Colonic mucosa (tissue), 4 donors: ENCODE measurements around the gene ST3GAL6. TPM values are rescaled to one million over a fixed set of nuclear protein-coding genes. Genes with fewer than 3 reads are reported as not detected.

Experiments used
- DNase-seq: peaks from one replicate; pipeline ENCODE4 v3.0.0-alpha.2; 2020
- H3K27ac ChIP-seq: fragments of 200-600 bp; one replicate; pipeline ENCODE4 v1.8.0; 2021
- H3K27me3 ChIP-seq: fragments of 200-600 bp; one replicate; pipeline ENCODE4 v1.8.0; 2021
- H3K36me3 ChIP-seq: fragments of 200-600 bp; one replicate; pipeline ENCODE4 v1.8.0; 2021
- H3K4me1 ChIP-seq: fragments of 200-600 bp; one replicate; pipeline ENCODE4 v1.8.0; 2021; ENCODE audit warnings: mild to moderate bottlenecking
- H3K4me3 ChIP-seq: fragments of 200-600 bp; one replicate; pipeline ENCODE4 v1.8.0; 2021
- H3K9ac ChIP-seq, 2 donors: one replicate each; pipeline ENCODE4 v1.7.0; 2013; ENCODE audit warnings: control low read depth in 2 of 2, low read depth in 2 of 2, low read length in 2 of 2
- H3K9me3 ChIP-seq: fragments of 200-600 bp; one replicate; pipeline ENCODE4 v1.8.0; 2021
- intact Hi-C: fragments of 100-400 bp; cut with DNase I; formaldehyde crosslinking; loops from one replicate; pipeline ENCODE4 v1.14.1; 2022
- total RNA-seq, 2 donors: library from RNA; stranded (reverse); fragmentation: NEBNext Ultra II Directional in 1 of 2; extraction: Animal tissue kit (Norgen Biotek cat#: 25700) in 1 of 2; gene quantifications; one replicate each; pipeline ENCODE4 v1.2.1, GENCODE V29; 2021
- TF ChIP-seq, protein P1 (sequence below): fragments of 200-600 bp; IDR thresholded peaks from one replicate; pipeline ENCODE4 v1.8.0; 2022; ENCODE audit warnings: antibody characterized with exemption, mild to moderate bottlenecking
- donor health status: healthy.
- donor health status: DM: no; HTN: no; CAD: no.
- donor health status: DM: no; HTN: no; CAD: no.

ST3GAL6 gene
- total RNA-seq, 2 donors from 2014 or later = 2.3 to 2.5 TPM

DNA sequence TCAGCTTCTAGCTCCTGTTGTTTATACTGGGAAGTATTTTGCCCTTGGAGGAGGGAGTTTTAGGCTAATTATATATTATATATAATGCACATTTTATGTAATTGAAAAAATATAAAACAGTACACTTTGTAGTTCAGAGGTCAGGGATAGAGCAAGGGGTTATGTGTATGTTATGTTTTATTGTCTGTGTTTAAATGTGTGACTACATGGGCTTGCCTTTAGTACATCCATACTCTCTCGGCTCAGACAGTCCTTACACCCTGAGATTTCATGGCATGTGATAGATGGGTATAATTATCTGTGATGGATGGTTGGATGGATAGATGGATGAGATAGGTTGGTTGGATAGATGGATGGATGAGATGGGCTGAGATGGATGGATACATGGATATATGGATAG lies 17.4 kb upstream of the ST3GAL6 start:
- Histone ChIP-seq H3K27ac (no peak overlapping the region), H3K9me3 (no peaks in the 10 kb centered on the region), H3K9ac (no peak overlapping the region), H3K27me3 (no peaks in the 10 kb centered on the region), H3K4me1 (no peaks in the 10 kb centered on the region), H3K4me3 (no peak overlapping the region), H3K36me3 (no peaks in the 10 kb centered on the region)
- DNase-seq = no peak
- TF ChIP-seq, protein P1, sequence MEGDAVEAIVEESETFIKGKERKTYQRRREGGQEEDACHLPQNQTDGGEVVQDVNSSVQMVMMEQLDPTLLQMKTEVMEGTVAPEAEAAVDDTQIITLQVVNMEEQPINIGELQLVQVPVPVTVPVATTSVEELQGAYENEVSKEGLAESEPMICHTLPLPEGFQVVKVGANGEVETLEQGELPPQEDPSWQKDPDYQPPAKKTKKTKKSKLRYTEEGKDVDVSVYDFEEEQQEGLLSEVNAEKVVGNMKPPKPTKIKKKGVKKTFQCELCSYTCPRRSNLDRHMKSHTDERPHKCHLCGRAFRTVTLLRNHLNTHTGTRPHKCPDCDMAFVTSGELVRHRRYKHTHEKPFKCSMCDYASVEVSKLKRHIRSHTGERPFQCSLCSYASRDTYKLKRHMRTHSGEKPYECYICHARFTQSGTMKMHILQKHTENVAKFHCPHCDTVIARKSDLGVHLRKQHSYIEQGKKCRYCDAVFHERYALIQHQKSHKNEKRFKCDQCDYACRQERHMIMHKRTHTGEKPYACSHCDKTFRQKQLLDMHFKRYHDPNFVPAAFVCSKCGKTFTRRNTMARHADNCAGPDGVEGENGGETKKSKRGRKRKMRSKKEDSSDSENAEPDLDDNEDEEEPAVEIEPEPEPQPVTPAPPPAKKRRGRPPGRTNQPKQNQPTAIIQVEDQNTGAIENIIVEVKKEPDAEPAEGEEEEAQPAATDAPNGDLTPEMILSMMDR = no peak
- intact Hi-C loops = no loop called here

DNA sequence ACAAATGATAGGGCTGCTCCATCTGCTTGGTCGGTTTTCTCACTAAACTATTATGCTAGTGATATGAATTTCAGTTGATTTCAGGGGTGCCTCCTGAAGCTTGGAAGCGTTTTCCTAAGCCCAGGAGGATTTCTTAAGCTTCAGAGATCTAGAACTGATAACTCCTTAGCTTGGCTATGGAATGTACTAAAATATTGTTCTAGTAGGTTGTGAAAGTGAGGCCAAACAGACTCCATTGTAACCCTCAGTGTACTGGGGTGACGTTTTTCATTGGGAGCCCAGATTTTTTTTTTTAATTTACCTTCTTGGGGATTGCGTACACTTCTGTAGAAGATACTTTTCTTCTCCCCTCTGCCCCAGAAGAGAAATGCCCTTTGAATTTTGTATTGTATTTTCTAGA lies 17.0 kb upstream of the ST3GAL6 start:
- Histone ChIP-seq H3K27me3 (no peaks in the 10 kb centered on the region), H3K4me3 (no peak overlapping the region), H3K36me3 (no peaks in the 10 kb centered on the region), H3K4me1 (no peaks in the 10 kb centered on the region), H3K9me3 (no peaks in the 10 kb centered on the region), H3K9ac (no peak overlapping the region), H3K27ac (no peak overlapping the region)
- intact Hi-C loops = no loop called here
- TF ChIP-seq, protein P1 = no peak
- DNase-seq = no peak

DNA sequence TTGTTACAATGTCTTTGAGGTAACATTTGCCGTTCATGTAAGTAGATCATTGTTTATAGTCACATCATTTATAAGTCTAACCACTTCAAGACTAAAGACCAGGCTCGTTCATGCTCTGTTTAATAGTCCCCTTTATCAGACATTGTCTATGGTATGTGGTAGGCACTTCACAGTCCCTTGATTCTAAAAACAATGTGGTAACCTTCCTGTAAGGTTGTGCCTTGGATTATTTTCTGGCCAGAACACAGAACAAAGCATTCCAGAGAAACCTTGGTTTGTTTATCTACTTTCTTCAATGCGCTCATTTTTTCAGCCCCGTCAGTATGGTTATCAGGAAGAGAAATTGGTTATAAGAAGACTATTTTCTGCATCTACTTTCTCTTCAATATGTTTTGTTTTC lies 16.3 kb upstream of the ST3GAL6 start:
- no peaks in the 10 kb centered on the region for H3K4me1 ChIP-seq
- TF ChIP-seq, protein P1 = no peak
- H3K27ac ChIP-seq = no peak overlapping the region
- no peaks in the 10 kb centered on the region for H3K36me3 ChIP-seq
- no peaks in the 10 kb centered on the region for H3K27me3 ChIP-seq
- no peaks in the 10 kb centered on the region for H3K9me3 ChIP-seq
- no peak overlapping the region for H3K4me3 ChIP-seq
- no peak for DNase-seq
- intact Hi-C loops = no loop called here
- no peak overlapping the region for H3K9ac ChIP-seq

DNA sequence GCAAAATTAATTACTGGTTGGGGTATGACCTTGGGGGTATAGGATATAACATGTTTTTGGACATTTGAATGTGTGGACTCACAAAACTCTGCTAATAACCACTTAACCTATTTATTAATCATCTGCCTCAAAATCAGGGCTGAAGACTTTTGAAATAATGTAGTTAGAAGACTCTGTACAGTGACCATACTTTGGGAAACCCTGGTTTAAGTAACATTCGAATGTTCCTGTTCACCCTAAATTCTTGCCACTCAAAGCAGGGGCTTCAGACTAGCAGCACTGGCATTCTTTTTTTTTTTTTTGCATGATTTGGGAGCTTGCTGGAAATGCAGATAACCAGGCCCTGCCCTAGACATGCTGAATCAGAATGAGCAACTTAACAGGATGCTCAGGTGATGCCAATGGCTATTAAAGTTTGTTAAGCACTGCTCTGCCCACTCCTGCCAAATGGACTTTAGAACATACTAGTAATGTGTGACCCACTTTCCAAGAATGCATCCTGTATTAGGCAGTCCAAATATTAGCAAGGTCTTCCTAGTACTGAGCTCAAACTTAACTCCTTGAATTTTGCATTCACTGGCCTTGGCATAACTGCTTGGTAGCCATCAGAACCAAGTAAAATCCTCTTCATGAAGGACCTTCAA lies 12.7 kb upstream of the ST3GAL6 start:
- Histone ChIP-seq H3K27me3 (no peaks in the 10 kb centered on the region), H3K27ac (no peak overlapping the region), H3K4me3 (no peak overlapping the region), H3K36me3 (no peaks in the 10 kb centered on the region), H3K9ac (no peak overlapping the region), H3K4me1 (no peaks in the 10 kb centered on the region), H3K9me3 (no peaks in the 10 kb centered on the region)
- TF ChIP-seq, protein P1 = no peak
- DNase-seq = no peak
- intact Hi-C loops = no loop called here

DNA sequence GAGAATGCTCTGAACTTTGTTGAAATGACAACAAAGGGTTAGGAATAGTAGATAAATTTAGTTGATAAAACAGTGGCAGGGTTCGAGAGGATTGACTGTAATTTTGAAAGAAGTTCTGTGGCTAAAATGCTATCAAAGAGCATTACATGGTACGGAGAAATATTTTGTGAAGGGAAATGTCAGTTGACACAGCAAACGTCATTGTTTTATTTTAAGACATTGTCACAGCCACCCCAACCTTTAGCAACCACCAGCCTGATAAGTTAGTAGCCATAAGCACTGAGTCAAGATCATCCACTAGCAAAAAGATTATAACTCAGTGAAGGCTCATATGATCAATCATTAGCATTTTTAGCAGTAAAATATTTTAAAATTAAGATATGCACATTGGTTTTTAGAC lies 8.7 kb upstream of the ST3GAL6 start:
- intact Hi-C loops = no loop called here
- no peaks in the 10 kb centered on the region for H3K9me3 ChIP-seq
- DNase-seq = no peak
- TF ChIP-seq, protein P1 = no peak
- no peak overlapping the region for H3K27ac ChIP-seq
- no peaks in the 10 kb centered on the region for H3K27me3 ChIP-seq
- no peak overlapping the region for H3K4me3 ChIP-seq
- H3K4me1 ChIP-seq = no peaks in the 10 kb centered on the region
- H3K36me3 ChIP-seq = no peaks in the 10 kb centered on the region
- no peak overlapping the region for H3K9ac ChIP-seq
